ENCODE results near the gene GFPT2.
A peak's percentile ranks its signal among the peaks of the same experiment; 100 is the strongest.

GFPT2 gene

DNA sequence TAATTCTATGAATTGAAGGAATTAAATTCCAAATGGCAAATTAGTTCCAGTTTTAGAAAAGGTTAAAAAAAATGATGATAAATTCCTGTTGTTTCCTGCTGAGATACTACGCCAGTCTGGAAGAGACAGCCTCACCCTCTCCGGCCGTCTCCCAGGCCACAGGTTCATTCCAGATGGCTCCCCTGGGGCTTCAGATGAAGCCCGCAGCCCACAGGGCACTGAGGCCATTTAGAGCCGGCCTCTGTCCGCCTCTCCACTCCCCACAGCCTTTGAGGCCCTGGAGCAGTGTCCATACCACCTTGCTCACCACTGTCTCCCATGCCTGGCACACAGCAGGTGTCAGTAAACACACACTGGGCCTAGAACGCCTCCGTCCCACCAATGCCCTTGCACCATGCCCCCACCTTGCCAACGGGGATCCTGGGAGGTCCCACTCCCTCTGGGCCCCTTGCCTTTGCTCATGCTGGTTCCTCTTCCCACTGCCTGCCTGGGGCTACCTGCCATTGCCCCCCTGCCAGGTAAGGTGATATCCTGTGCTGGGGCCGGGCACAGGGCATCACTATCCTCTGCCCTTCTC, 26.1 kb downstream of the GFPT2 start:
- peaks cover 19% of the 10 kb centered on the region for H3K4me1 ChIP-seq (ENCODE audit: insufficient read depth, poor library complexity, severe bottlenecking)
- H3K9me3 ChIP-seq (ENCODE audit: severe bottlenecking) = no peaks in the 10 kb centered on the region
- ATAC-seq (ENCODE audit: low read depth) (no peak), DNase-seq (ENCODE audit: low spot score) (no peak)
- TF ChIP-seq, protein P1, sequence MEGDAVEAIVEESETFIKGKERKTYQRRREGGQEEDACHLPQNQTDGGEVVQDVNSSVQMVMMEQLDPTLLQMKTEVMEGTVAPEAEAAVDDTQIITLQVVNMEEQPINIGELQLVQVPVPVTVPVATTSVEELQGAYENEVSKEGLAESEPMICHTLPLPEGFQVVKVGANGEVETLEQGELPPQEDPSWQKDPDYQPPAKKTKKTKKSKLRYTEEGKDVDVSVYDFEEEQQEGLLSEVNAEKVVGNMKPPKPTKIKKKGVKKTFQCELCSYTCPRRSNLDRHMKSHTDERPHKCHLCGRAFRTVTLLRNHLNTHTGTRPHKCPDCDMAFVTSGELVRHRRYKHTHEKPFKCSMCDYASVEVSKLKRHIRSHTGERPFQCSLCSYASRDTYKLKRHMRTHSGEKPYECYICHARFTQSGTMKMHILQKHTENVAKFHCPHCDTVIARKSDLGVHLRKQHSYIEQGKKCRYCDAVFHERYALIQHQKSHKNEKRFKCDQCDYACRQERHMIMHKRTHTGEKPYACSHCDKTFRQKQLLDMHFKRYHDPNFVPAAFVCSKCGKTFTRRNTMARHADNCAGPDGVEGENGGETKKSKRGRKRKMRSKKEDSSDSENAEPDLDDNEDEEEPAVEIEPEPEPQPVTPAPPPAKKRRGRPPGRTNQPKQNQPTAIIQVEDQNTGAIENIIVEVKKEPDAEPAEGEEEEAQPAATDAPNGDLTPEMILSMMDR (IDR thresholded peaks at IDR 0.05; ENCODE audit: poor library complexity, severe bottlenecking) = no peak
- no peaks in the 10 kb centered on the region for H3K36me3 ChIP-seq (ENCODE audit: low read depth)
- no peak overlapping the region for H3K27ac ChIP-seq (ENCODE audit: poor library complexity, severe bottlenecking)
- H3K27me3 ChIP-seq (ENCODE audit: insufficient read depth, poor library complexity, severe bottlenecking) = no peaks in the 10 kb centered on the region
- no peak overlapping the region for H3K4me3 ChIP-seq (ENCODE audit: severe bottlenecking)

DNA sequence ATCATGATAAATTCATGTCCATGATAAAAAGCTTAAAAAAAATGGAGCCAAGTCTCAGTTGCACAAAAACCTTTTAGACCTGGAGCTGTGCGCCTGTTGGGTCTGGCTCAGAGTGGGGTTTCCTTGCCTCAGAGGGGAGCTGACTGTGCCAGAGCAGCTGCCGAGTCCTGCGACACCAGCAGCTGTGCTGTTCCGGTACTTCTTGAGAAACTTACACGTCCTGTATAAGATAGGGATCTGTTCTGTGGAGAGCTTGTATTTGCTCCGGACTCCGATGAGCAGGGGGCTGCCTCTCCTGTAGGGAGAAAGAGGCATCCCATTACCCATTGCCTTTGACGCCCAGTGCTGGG, 28.6 kb downstream of the GFPT2 start:
- Histone ChIP-seq H3K27ac (ENCODE audit: poor library complexity, severe bottlenecking) (no peak overlapping the region), H3K36me3 (ENCODE audit: low read depth) (no peaks in the 10 kb centered on the region)

DNA sequence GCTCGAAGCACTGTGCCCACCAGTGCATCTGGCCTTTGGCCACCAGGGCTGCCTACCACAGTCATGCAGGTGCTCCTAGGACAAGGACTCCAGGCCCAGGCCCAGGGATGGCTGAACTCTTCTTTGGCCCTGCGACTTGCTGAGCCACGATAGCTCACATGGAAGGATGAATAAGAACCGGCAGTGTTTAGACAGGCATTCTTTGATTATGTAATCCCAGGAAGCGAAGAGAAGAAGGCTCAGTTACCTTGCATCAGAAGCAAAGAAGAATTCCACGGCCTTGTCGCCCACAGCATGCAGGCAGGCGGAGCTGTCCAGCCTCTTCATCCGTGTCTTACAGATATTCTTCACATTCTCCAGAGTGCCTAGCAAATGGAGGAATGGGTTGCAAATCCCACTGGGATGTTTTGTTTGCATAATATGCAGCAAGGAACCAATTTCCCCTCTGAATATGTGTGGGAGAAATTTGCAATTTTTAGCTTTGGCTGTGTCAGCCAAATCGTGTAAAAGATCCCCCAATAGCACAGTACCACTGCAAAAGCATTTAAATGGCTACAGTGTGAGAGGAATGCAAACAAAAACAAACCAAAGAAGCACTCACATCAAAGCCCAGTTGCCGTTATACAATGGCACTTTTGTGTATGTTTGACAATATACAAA, 29.1 kb downstream of the GFPT2 start:
- Histone ChIP-seq H3K9me3 (ENCODE audit: severe bottlenecking) (no peaks in the 10 kb centered on the region), H3K27ac (ENCODE audit: poor library complexity, severe bottlenecking) (no peak overlapping the region), H3K4me3 (ENCODE audit: severe bottlenecking) (no peak overlapping the region), H3K27me3 (ENCODE audit: insufficient read depth, poor library complexity, severe bottlenecking) (no peaks in the 10 kb centered on the region), H3K4me1 (ENCODE audit: insufficient read depth, poor library complexity, severe bottlenecking) (no peaks in the 10 kb centered on the region), H3K36me3 (ENCODE audit: low read depth) (no peaks in the 10 kb centered on the region)
- DNase-seq (ENCODE audit: low spot score) (no peak), ATAC-seq (ENCODE audit: low read depth) (peak; percentile 68)
- TF ChIP-seq, protein P1 (IDR thresholded peaks at IDR 0.05; ENCODE audit: poor library complexity, severe bottlenecking) = no peak

More for the DNA sequence above, 28.6 kb downstream of the GFPT2 start:
- no peak for ATAC-seq (ENCODE audit: low read depth)
- H3K27me3 ChIP-seq (ENCODE audit: insufficient read depth, poor library complexity, severe bottlenecking) = no peaks in the 10 kb centered on the region
- H3K4me1 ChIP-seq (ENCODE audit: insufficient read depth, poor library complexity, severe bottlenecking) = no peaks in the 10 kb centered on the region
- no peaks in the 10 kb centered on the region for H3K9me3 ChIP-seq (ENCODE audit: severe bottlenecking)
- no peak for DNase-seq (ENCODE audit: low spot score)
- H3K4me3 ChIP-seq (ENCODE audit: severe bottlenecking) = no peak overlapping the region
- TF ChIP-seq, protein P1 (IDR thresholded peaks at IDR 0.05; ENCODE audit: poor library complexity, severe bottlenecking) = no peak

DNA sequence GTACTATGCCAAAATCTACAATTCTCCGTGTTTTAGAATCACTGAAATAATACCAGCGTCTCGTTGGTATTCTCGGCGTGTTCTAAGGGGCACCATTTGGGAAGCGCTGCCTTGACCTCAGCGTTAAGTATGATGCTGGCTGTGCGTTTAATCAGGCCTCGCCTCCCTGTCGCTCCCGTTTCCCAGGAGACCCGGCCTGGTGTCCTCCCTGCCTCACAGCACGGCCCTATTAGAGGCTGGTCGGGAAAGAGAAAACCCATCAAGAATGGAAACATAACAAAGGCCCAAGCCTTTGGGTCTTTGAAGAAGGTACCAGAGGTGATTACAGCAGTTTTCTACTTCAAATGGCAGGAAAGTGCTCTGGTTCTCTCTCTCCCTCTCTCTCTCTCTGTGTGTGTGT, 30.0 kb downstream of the GFPT2 start:
- Histone ChIP-seq H3K36me3 (ENCODE audit: low read depth) (no peaks in the 10 kb centered on the region), H3K9me3 (ENCODE audit: severe bottlenecking) (no peaks in the 10 kb centered on the region), H3K27me3 (ENCODE audit: insufficient read depth, poor library complexity, severe bottlenecking) (no peaks in the 10 kb centered on the region), H3K4me3 (ENCODE audit: severe bottlenecking) (no peak overlapping the region), H3K27ac (ENCODE audit: poor library complexity, severe bottlenecking) (no peak overlapping the region), H3K4me1 (ENCODE audit: insufficient read depth, poor library complexity, severe bottlenecking) (no peaks in the 10 kb centered on the region)
- DNase-seq (ENCODE audit: low spot score) (no peak), ATAC-seq (ENCODE audit: low read depth) (no peak)
- TF ChIP-seq, protein P1 (IDR thresholded peaks at IDR 0.05; ENCODE audit: poor library complexity, severe bottlenecking) = no peak

DNA sequence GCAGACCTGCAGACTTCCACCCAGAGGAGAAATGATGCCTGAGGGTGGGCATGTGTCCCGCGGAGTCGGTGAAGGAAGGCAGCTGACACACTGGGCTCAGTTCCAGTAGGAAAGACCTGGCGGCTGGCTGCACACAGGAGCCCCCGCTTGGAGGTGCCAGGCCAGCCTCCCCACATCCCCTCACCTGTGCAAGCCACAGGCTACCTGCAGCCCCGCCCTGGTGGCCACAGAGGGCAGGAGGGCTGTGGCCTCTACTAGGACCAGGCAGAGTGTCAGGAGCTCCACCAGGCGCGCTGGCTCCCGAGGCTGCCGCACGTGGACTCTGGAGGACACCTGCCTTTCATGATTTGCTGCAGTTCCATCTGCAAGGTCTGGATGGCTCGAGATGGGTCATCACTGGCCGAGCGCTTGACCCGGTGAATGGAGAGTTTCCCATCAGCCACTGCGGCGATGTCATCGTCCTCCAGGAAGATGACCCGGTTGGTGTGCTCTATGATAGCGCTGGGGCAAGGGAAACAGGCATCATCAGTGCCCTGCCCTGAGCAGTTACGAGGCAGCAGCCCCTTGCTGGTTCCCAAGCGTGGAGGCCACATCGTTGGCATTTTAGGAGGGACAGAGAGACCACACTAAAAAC, 34.6 kb downstream of the GFPT2 start:
- ATAC-seq (ENCODE audit: low read depth) (no peak), DNase-seq (ENCODE audit: low spot score) (no peak)
- H3K9me3 ChIP-seq (ENCODE audit: severe bottlenecking) = no peaks in the 10 kb centered on the region
- H3K36me3 ChIP-seq (ENCODE audit: low read depth) = no peaks in the 10 kb centered on the region
- no peaks in the 10 kb centered on the region for H3K4me1 ChIP-seq (ENCODE audit: insufficient read depth, poor library complexity, severe bottlenecking)
- no peaks in the 10 kb centered on the region for H3K27me3 ChIP-seq (ENCODE audit: insufficient read depth, poor library complexity, severe bottlenecking)
- TF ChIP-seq, protein P1 (IDR thresholded peaks at IDR 0.05; ENCODE audit: poor library complexity, severe bottlenecking) = no peak
- no peak overlapping the region for H3K27ac ChIP-seq (ENCODE audit: poor library complexity, severe bottlenecking)
- H3K4me3 ChIP-seq (ENCODE audit: severe bottlenecking) = no peak overlapping the region
